ENCODE data around the gene PRR18.

PRR18 gene

GRCh38 chr6:166271376-166271765, 36.8 kb downstream of the PRR18 start:
- Histone ChIP-seq H2BK120ac (ENCODE audit: low read depth, low read length) (no peak overlapping the region), H2BK12ac (ENCODE audit: low read length) (no peak overlapping the region), H3K14ac (ENCODE audit: low read length) (peak overlapping the region; percentile 82), H3K27ac (replicated peaks; ENCODE audit: low read length) (no peak overlapping the region), H3K4me3 (ENCODE audit: low read length in 2 of 2) (no peak overlapping the region), H2BK15ac (ENCODE audit: low read length) (no peak overlapping the region), H3K36me3 (replicated peaks in 1 of 2; ENCODE audit: control insufficient read depth in 2 of 2, insufficient read depth in 2 of 2, low read length in 2 of 2) (no peaks in the 10 kb centered on the region), H3K4me2 (ENCODE audit: insufficient read depth, low read length, poor library complexity, severe bottlenecking) (no peak overlapping the region), H4K8ac (ENCODE audit: low read depth, low read length) (no peak overlapping the region), H2AFZ (ENCODE audit: low read length) (no peak overlapping the region), H3K23ac (ENCODE audit: low read depth, low read length, poor library complexity) (peak overlapping the region; percentile 34), H3K9ac (ENCODE audit: low read depth, low read length, poor library complexity) (no peak overlapping the region), H3K4ac (ENCODE audit: low read length) (no peak overlapping the region), H4K91ac (ENCODE audit: low read depth, low read length, poor library complexity) (no peak overlapping the region), H3K18ac (ENCODE audit: low read length) (peak overlapping the region; percentile 83), H2AK5ac (ENCODE audit: low read depth, low read length) (peak overlapping the region; percentile 56), H3K79me1 (ENCODE audit: low read depth, low read length) (no peaks in the 10 kb centered on the region), H3K4me1 (ENCODE audit: control insufficient read depth in 2 of 2, insufficient read depth in 1 of 2, low read depth in 1 of 2, low read length in 2 of 2) (no peaks in the 10 kb centered on the region), H3K27me3 (ENCODE audit: control insufficient read depth in 3 of 3, insufficient read depth in 3 of 3, low read depth in 1 of 3, low read length in 3 of 3) (peaks cover 0 to 57% (median 0%) of the 10 kb centered on the region in 3 experiments), H2BK5ac (ENCODE audit: low read length) (no peak overlapping the region), H3K9me3 (replicated peaks in 1 of 2; ENCODE audit: control insufficient read depth in 2 of 2, insufficient read depth in 1 of 2, low read depth in 1 of 2, low read length in 2 of 2) (no peaks in the 10 kb centered on the region)
- no CpG with 5 or more reads among the region's 9 CpGs for WGBS, 2 donors (ENCODE audit: extremely low coverage in 2 of 2, insufficient read length in 2 of 2, insufficient replicate concordance in 1 of 2)
- no peak for DNase-seq (ENCODE audit: low spot score)

GRCh38 chr6:166270706-166271375, 37.4 kb downstream of the PRR18 start:
- Histone ChIP-seq H3K9ac (ENCODE audit: low read depth, low read length, poor library complexity) (no peak overlapping the region), H2AFZ (ENCODE audit: low read length) (no peak overlapping the region), H2BK12ac (ENCODE audit: low read length) (no peak overlapping the region), H3K4me1 (ENCODE audit: control insufficient read depth in 2 of 2, insufficient read depth in 1 of 2, low read depth in 1 of 2, low read length in 2 of 2) (no peaks in the 10 kb centered on the region), H3K36me3 (replicated peaks in 1 of 2; ENCODE audit: control insufficient read depth in 2 of 2, insufficient read depth in 2 of 2, low read length in 2 of 2) (no peaks in the 10 kb centered on the region), H3K4ac (ENCODE audit: low read length) (no peak overlapping the region), H3K27ac (replicated peaks; ENCODE audit: low read length) (no peak overlapping the region), H2AK5ac (ENCODE audit: low read depth, low read length) (no peak overlapping the region), H3K18ac (ENCODE audit: low read length) (no peak overlapping the region), H4K91ac (ENCODE audit: low read depth, low read length, poor library complexity) (no peak overlapping the region), H2BK5ac (ENCODE audit: low read length) (no peak overlapping the region), H3K4me2 (ENCODE audit: insufficient read depth, low read length, poor library complexity, severe bottlenecking) (no peak overlapping the region), H4K8ac (ENCODE audit: low read depth, low read length) (no peak overlapping the region), H3K14ac (ENCODE audit: low read length) (no peak overlapping the region), H3K79me1 (ENCODE audit: low read depth, low read length) (no peaks in the 10 kb centered on the region), H3K23ac (ENCODE audit: low read depth, low read length, poor library complexity) (peak overlapping the region; percentile 34), H3K9me3 (replicated peaks in 1 of 2; ENCODE audit: control insufficient read depth in 2 of 2, insufficient read depth in 1 of 2, low read depth in 1 of 2, low read length in 2 of 2) (no peaks in the 10 kb centered on the region), H3K4me3 (ENCODE audit: low read length in 2 of 2) (no peak overlapping the region), H2BK120ac (ENCODE audit: low read depth, low read length) (no peak overlapping the region), H3K27me3 (ENCODE audit: control insufficient read depth in 3 of 3, insufficient read depth in 3 of 3, low read depth in 1 of 3, low read length in 3 of 3) (peaks cover 0 to 60% (median 0%) of the 10 kb centered on the region in 3 experiments), H2BK15ac (ENCODE audit: low read length) (no peak overlapping the region)
- no CpG with 5 or more reads among the region's 10 CpGs for WGBS, 2 donors (ENCODE audit: extremely low coverage in 2 of 2, insufficient read length in 2 of 2, insufficient replicate concordance in 1 of 2)
- no peak for DNase-seq (ENCODE audit: low spot score)

GRCh38 chr6:166269301-166270039, 38.7 kb downstream of the PRR18 start:
- H2BK12ac ChIP-seq (ENCODE audit: low read length), result no peak overlapping the region
- no peak overlapping the region for H2BK15ac ChIP-seq (ENCODE audit: low read length)
- H3K4me1 ChIP-seq (ENCODE audit: control insufficient read depth in 2 of 2, insufficient read depth in 1 of 2, low read depth in 1 of 2, low read length in 2 of 2), result no peaks in the 10 kb centered on the region
- H2BK120ac ChIP-seq (ENCODE audit: low read depth, low read length), result no peak overlapping the region
- no peak overlapping the region for H2BK5ac ChIP-seq (ENCODE audit: low read length)
- H4K8ac ChIP-seq (ENCODE audit: low read depth, low read length), result no peak overlapping the region
- no peak for DNase-seq (ENCODE audit: low spot score)
- H3K14ac ChIP-seq (ENCODE audit: low read length), result no peak overlapping the region
- peaks cover 0 to 59% (median 0%) of the 10 kb centered on the region in 3 experiments for H3K27me3 ChIP-seq (ENCODE audit: control insufficient read depth in 3 of 3, insufficient read depth in 3 of 3, low read depth in 1 of 3, low read length in 3 of 3)
- H2AK5ac ChIP-seq (ENCODE audit: low read depth, low read length), result no peak overlapping the region
- no peaks in the 10 kb centered on the region for H3K79me1 ChIP-seq (ENCODE audit: low read depth, low read length)
- no peak overlapping the region for H3K4ac ChIP-seq (ENCODE audit: low read length)
- H3K36me3 ChIP-seq (replicated peaks in 1 of 2; ENCODE audit: control insufficient read depth in 2 of 2, insufficient read depth in 2 of 2, low read length in 2 of 2), result no peaks in the 10 kb centered on the region
- H4K91ac ChIP-seq (ENCODE audit: low read depth, low read length, poor library complexity), result no peak overlapping the region
- peak overlapping the region; percentile 18 for H3K18ac ChIP-seq (ENCODE audit: low read length)
- H3K4me3 ChIP-seq (ENCODE audit: low read length in 2 of 2), result no peak overlapping the region
- no peak overlapping the region for H2AFZ ChIP-seq (ENCODE audit: low read length)
- no peak overlapping the region for H3K9ac ChIP-seq (ENCODE audit: low read depth, low read length, poor library complexity)
- H3K23ac ChIP-seq (ENCODE audit: low read depth, low read length, poor library complexity), result no peak overlapping the region
- WGBS, 2 donors (ENCODE audit: extremely low coverage in 2 of 2, insufficient read length in 2 of 2, insufficient replicate concordance in 1 of 2), result no CpG with 5 or more reads among the region's 15 CpGs
- no peak overlapping the region for H3K4me2 ChIP-seq (ENCODE audit: insufficient read depth, low read length, poor library complexity, severe bottlenecking)
- no peaks in the 10 kb centered on the region for H3K9me3 ChIP-seq (replicated peaks in 1 of 2; ENCODE audit: control insufficient read depth in 2 of 2, insufficient read depth in 1 of 2, low read depth in 1 of 2, low read length in 2 of 2)
- H3K27ac ChIP-seq (replicated peaks; ENCODE audit: low read length), result no peak overlapping the region

GRCh38 chr6:166268431-166268830, 39.8 kb downstream of the PRR18 start:
- Histone ChIP-seq H2BK15ac (ENCODE audit: low read length) (no peak overlapping the region), H2BK120ac (ENCODE audit: low read depth, low read length) (no peak overlapping the region), H3K9ac (ENCODE audit: low read depth, low read length, poor library complexity) (no peak overlapping the region)

More at GRCh38 chr6:166268431-166268830, 39.8 kb downstream of the PRR18 start:
- no peak overlapping the region for H3K27ac ChIP-seq (replicated peaks; ENCODE audit: low read length)
- no peak overlapping the region for H3K18ac ChIP-seq (ENCODE audit: low read length)
- H3K9me3 ChIP-seq (replicated peaks in 1 of 2; ENCODE audit: control insufficient read depth in 2 of 2, insufficient read depth in 1 of 2, low read depth in 1 of 2, low read length in 2 of 2), result no peaks in the 10 kb centered on the region
- DNase-seq (ENCODE audit: low spot score), result no peak
- peaks cover 0 to 62% (median 0%) of the 10 kb centered on the region in 3 experiments for H3K27me3 ChIP-seq (ENCODE audit: control insufficient read depth in 3 of 3, insufficient read depth in 3 of 3, low read depth in 1 of 3, low read length in 3 of 3)
- H3K4me3 ChIP-seq (ENCODE audit: low read length in 2 of 2), result no peak overlapping the region
- H2BK12ac ChIP-seq (ENCODE audit: low read length), result no peak overlapping the region
- H2BK5ac ChIP-seq (ENCODE audit: low read length), result no peak overlapping the region
- H4K8ac ChIP-seq (ENCODE audit: low read depth, low read length), result no peak overlapping the region
- H3K36me3 ChIP-seq (replicated peaks in 1 of 2; ENCODE audit: control insufficient read depth in 2 of 2, insufficient read depth in 2 of 2, low read length in 2 of 2), result no peaks in the 10 kb centered on the region
- no peak overlapping the region for H3K14ac ChIP-seq (ENCODE audit: low read length)
- H3K23ac ChIP-seq (ENCODE audit: low read depth, low read length, poor library complexity), result no peak overlapping the region
- H3K79me1 ChIP-seq (ENCODE audit: low read depth, low read length), result no peaks in the 10 kb centered on the region
- H2AK5ac ChIP-seq (ENCODE audit: low read depth, low read length), result no peak overlapping the region
- H4K91ac ChIP-seq (ENCODE audit: low read depth, low read length, poor library complexity), result no peak overlapping the region
- H2AFZ ChIP-seq (ENCODE audit: low read length), result no peak overlapping the region
- WGBS, 2 donors (ENCODE audit: extremely low coverage in 2 of 2, insufficient read length in 2 of 2, insufficient replicate concordance in 1 of 2), result no CpG with 5 or more reads among the region's 9 CpGs
- no peaks in the 10 kb centered on the region for H3K4me1 ChIP-seq (ENCODE audit: control insufficient read depth in 2 of 2, insufficient read depth in 1 of 2, low read depth in 1 of 2, low read length in 2 of 2)
- H3K4me2 ChIP-seq (ENCODE audit: insufficient read depth, low read length, poor library complexity, severe bottlenecking), result no peak overlapping the region
- no peak overlapping the region for H3K4ac ChIP-seq (ENCODE audit: low read length)

Measured in neuronal stem cell (in vitro differentiated cells).